OCI-M1 (cell line): Measurements from ENCODE around the gene ZNF879.

Experiments
- DNase-seq: peaks from one replicate; lab custom pipeline; 2025; lab: John Stamatoyannopoulos, UW

The ZNF879 gene

DNA sequence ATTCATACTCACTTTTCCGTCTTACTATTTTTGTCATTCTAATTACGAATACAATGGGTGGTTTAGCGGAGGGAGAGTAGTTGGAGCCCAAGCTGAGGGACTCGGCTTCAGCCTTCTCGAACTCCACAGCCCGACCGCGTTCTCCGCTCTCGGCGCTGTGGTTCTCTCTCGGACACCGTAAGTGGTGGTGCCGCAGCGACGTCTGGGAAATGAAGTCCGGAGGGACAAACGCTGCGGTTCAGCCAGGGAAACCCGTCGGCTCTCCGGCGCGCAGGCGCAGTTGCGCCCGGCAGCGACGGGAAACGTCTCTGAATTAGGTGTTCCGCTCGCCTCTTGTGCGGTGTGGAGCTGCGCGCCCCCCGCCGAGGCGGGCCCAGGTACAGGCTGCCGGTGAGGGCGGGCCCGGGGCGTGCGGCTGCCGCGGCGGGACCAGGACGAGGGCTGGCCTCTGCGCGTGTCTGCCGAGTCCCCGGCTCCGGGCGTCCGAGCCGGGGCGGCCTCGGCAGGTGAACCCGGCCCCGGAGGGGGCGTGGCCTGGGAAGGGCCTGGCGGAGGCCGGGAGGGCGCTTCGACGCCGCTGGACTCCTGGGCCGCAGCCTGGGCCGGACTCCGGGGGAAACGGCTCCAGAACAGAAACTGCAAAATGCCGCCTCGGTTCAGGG is at the start of gene ZNF879:
TSS of gene ZNF879 (plus strand) at position 277 of the 662 bp plus-strand sequence. CDS start 1,201 bp downstream, outside the sequence.
- DNase-seq, result peak; percentile 97

DNA sequence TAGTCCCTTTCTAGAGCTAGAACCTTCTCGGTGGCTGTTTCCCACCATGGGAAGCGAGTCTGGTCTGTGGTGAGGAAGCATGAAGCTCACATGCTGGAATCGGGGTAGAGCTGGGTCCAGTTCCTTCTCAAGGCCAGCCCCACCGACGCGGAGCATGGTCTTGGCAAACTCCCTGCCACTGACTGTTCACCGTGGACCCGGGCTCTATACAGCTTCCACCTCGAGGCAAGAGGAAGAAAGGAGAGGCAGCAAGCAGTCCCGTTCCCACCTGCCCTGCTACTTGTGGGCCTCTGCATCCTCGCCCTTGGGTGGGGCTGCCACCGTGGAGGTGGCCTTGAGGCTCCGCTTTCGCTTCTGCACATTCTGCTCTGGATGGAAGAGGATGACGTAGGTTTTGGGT is 42.2 kb upstream of the ZNF879 start:
- no peak for DNase-seq

DNA sequence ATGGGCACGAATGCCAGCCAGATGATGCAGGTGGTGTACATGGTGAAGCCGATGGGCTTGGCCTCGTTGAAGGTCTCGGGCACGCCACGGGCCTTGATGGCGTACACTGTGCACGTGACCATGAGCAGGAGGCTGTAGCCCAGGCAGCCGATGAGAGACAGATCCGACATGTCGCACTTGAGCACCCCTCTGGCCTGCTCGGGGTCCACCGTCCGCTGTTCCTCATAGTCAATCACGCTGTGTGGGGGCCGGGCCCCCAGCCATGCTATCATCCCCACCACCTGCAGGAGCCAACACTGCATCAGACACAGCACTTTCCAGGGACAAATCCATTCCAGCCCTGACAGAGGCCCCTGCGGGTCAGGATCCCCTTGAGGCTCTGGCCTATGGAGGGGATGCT is 40.7 kb upstream of the ZNF879 start:
- no peak for DNase-seq

DNA sequence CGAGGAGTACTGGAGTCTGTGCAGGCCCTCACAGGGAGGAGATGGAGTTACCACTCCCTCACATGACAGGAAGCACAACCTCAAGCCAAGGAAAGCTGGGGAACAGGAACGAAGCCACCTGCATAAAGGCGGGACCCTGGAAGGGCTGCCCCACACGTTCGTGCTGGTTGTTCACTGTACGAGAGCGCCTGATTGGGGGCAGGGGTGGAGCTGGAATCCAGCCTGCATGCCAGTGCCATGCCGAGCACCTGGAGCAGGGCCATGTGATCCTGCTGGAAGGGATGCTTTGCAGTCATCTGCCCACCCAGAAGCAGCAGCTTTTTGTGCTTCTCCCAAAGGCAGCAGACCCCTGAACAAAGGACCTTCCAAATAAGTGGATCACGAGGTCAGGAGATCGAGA is 39.9 kb upstream of the ZNF879 start:
- no peak for DNase-seq

DNA sequence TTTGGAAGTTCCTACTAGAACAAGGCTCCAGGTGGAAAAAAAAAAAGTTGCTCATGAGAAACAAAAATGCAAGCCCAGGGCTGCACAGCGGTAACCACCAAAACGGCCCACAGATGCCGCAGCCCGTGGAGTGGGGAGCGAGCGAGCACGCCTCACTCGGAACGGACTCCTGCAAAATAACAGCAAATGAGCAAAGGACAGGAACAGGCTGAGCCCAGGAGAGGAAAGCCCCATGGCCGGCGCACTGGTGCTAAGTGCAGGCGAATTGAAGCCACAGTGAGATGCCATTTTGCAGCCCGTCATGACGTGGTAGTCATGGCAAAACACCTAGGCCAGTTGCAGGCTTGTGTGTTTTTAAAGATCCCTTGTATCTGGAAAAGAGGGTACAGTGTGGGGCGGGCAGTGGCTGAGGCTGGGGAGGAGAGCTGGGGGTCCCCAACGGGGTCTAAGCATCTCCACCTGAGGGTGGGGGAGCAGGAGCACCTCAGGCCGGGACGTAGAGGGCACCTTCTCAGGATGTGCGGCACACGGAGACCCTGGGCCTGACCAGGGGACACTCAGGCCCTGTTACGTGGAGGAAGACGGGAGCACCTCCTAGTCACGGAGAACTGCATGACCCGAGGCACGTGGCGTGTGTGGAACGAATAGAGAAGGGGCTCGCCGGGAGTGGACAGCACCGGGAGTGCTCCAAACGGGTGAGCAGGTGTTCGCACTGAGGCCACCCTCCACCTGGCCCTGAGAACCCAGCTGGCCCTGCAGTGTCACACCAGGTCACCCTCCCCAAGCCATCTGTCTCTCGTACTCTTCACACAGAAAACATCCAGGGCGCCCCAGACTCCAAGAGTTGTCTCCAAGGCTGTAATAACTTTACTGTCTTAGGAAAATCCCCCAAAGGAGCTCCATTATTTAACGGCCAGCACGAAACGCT is 39.2 kb upstream of the ZNF879 start:
- DNase-seq, result no peak

DNA sequence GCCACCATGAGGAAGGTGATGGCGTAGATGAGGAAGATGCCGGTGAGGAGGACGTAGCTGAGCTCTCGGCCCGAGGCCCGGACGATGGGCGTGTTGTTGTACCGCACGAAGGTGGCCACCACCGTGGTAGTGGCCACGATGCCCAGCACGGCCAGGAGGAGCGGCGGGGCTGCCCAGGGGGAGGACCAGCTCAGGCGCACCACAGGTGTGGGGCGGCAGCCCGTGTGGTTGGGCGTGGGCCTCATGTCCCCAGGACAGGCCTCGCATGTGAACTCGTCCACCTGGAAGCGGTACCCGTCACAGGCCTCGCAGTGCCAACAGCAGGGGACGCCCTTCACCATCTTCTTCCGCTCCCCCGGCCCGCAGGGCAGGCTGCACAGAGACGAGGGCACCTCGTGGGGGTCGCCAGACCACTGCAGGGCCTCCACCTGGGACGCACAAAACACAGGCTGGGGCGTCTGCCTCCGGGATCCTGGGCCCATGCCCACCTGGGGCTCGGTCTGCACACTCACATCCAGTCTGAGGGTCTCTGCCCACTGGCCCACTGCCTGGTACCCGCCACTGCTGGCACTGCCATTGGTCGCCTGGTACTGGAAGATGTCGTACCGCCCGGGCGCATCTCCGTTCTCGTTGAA is 37.2 kb upstream of the ZNF879 start:
- no peak for DNase-seq

DNA sequence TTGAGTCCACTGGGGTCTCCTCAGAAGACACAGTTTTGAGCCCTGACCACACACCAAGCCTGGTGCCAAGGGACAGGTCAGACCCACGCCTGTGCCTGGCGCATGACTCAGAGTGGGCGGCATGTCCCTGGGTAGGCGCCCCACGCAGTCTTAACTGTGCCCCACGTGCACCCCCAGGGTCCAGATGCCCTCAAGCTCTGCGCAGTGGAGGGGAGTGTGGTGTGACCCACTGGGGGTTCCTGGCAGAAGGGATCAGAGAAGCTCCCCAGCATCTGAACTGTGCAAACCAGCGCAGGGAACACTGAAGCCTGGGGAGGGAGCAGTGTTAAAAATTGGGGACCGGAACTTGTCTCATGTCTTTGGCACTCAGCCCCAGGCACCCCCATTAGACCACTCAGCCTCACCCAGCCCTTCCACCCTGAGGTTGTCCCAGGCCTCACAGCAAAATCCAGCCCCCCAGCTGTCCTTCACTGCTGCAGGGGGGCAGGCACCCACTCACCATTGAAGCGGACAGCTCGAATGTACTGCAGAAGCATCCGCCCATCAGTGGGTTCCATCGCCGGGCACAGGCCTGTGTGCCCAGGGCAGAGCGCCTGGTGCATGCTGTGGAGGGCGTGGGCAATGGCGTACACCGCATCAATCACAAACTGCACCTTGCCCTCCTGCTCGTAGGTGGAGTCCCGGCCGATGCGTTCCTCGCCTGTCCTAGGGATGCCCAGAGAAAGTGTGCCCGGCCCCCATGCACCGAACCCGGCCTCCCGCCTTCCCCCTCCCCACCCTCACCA is 35.0 kb upstream of the ZNF879 start:
- DNase-seq, result no peak

DNA sequence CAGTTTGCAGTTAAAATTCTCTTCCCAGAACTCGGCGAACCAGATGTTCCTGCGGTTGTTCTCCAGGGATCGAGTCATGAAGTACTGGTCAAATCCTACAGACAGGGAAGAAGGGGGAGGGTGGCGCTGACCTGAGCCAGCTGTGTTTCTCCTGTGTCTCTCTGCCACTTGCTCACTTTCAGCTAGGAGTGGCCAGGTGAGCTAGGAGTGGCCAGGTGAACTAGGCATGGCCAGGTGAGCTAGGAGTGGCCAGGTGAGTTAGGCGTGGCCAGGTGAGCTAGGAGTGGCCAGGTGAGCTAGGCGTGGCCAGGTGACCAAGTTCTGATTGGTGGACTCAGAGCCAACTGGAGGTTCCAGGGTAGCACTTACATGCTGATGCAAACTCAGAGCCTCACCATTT is 34.3 kb upstream of the ZNF879 start:
- DNase-seq, result no peak

DNA sequence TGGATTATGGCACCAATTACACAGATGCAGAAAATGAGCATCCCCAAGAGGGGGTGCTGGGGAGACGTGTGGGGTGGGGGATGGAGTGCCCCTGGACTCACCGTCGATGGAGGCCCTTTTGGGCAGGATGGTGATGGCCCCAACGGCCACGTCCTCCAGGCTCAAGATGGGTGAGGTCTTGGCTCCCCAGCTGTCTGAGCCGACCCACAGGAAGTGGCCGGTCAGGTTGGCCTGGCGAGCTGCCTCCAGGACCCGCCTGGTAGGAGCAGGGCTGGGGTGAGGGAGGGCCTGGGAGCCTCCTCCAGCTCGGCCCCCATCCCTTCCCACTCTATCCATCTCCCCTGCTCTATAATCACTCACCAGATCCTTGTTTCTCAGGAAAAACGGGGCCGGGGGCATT is 33.1 kb upstream of the ZNF879 start:
- no peak for DNase-seq

DNA sequence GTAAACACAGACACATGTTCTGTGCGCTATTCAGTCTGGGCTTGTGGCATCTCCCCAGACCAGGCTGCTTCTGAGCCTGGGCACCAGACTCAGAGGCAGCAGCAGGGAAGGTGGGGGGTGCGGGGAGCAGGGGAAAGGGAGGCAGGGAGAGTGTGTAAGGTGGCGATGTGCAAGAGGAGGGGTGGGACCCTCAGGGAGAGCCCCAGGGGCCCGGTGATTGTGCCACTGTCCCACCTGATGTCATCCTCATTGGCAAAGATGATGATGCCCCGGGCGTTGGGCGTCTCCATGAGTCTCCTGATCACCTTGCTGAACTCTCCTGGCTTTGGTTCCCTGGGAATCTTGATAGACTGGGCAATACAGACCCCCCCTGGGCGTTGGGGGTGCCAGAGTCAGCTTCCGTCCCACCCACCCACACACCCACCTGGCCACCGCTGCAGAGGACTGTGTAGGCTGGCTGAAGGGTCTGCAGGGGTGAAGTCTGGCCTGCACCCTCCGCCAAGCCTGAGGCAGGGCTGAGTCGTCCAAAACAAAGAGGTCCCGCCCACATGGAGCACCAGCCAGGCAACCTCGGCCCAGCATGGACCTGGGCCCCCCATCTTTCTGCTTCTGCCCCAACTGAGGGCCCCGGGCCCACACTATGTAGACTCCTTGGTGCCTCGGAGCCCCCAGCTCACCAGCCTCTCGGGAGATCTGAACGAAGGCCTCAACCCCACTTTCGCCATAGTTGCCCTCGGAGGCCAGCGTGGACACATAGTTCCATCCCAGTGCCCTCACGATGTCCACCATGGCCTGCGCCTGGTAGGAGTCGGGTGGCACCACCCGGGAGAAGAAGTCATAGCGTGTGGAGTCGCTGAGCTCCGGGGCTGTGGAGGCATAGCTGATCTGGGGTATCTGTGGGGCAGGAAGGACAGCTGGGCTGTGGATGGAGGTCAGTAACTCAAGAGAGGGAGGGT is 32.1 kb upstream of the ZNF879 start:
- no peak for DNase-seq

DNA sequence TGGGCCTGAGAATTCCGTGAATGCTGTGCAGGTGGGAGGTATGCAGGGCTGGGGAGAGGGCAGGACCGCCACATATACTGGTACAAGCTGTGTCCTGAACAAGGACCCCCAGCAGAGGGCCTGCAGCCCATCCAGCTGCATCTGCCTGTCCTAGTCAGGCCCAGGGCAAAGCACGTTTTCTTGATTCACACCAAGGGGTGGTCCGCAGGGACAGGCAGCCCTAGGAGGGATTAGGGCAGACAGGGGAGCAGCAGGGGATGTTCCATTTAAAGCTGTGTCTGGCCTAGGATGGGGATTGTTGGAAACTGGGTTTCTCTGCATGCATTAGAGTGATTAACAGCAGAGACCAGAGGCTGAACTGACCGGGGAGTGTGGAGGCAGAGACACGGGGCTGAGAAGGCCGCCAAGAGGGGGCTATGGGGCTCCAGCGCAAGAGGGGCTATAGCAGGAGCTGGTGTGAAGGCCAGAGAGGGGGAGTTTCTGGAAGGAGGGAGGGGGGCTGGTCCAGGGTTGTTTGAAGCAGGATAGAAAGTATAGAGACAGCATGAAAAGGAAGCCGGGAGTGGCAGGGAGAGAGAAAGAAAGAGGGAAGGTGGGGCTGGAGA is 31.2 kb upstream of the ZNF879 start:
- no peak for DNase-seq

DNA sequence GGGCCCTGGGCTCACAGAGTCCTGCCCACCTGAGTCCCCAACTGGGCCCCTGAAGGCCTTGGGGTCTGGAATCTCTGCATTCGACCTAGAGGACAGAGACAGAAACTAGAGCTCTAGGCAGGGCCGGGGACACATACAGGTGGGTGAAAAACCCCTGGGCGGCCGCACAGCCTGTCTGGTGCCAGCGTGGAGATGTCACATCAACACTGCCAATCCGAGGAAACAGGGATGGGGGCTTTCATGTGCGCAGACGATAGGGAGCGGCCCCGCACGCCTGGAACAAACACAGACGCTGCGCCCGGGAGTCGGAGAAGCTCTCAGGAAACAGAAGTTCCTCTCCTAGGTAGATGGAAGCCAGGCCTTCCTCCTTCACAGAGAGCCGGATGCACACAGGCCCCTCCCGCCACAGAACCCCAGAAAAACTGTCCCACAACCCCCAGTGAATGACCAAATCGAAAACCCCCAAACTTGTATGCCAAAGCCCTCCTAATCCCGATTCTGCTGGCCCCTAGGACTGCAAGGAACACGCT is 30.3 kb upstream of the ZNF879 start:
- no peak for DNase-seq

DNA sequence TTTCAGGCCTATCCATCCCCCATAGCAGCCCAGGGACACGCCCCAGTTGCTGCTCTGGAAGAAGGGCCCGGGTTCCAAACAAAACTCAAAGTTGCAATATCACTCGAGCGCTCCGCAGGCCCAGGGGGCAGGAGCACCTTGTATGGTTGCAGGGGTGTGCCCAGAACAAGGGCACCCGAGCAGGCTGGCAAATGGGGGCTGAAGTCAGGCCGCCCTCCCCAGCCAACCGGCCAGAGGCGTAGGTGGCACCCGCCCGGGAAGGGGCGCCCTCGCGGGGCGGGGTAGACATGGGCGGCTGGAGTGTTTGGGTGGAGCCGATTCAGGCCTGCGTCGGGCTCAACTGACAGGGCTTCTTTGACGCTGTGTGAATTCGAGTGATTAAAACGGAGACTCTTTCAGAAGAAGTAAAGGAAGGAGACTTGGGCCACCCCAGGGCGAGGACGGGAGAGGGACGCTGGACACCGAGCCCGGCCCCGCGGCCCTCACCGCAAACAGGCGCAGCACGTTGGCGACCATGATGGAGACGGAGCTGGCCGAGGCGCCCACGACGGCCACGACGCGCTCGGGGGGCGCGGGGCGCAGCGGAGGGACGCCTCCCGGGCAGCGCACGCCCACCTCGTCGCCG is 29.5 kb upstream of the ZNF879 start:
- DNase-seq, result no peak

DNA sequence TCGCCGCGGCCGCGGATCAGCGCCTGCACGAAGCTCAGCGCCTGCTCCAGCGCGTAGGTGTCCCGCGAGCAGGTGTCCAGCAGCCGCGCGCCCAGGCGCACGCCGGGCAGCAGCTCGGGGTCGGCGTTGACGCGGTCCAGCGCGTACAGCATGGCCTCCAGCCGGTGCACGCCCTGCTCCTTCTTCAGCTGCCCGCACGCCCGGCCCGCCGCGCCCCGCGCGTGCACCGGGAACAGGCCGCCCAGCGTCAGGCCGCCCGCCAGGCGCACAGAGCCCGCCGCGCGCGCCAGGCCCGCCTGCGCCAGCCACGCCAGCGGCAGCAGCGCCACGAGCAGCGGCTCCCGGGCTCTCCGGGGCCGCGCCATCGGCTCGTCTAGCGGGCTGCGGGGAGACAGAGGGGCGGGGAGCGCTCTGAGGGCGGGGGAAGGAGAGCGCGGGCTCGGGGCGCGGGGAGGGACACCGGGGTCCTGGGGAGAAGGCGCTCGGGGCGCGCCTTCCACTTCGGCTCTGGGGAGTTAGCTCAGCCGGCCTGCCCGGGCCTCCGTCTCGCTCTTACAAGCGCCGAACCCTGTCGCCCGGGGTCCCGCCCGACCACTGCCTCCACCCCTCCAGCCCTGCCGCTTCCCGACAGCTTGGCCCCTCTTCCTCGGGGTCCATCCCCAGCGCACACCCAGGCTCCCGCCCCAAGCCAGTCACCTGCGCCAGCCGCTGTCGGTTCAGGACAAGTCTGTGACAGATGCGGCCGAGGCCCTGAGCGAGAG is 28.8 kb upstream of the ZNF879 start, which contains the start of gene GRM6:
TSS of gene GRM6 (minus strand) at position 741 of the 761 bp plus-strand sequence. CDS start at position 365, 376 bp downstream.
- DNase-seq, result no peak

DNA sequence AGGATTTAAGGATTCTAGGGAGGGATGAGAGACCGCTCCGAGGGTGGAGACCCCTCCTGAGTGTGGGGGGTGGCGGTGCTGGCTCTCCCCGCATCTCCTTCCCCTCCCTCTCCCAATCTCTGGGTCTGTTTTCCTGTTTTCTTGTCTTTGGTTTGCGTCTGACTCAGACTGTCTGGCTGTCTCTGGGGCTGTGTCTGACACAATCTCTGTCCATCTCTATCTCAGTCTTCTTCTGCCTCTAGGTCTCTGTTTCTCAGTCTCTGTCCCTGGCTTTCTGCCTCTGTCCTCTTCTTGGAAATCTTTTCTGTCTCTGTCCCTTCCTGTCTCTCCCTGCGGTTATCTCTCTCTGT is 28.3 kb upstream of the ZNF879 start:
- no peak for DNase-seq

DNA sequence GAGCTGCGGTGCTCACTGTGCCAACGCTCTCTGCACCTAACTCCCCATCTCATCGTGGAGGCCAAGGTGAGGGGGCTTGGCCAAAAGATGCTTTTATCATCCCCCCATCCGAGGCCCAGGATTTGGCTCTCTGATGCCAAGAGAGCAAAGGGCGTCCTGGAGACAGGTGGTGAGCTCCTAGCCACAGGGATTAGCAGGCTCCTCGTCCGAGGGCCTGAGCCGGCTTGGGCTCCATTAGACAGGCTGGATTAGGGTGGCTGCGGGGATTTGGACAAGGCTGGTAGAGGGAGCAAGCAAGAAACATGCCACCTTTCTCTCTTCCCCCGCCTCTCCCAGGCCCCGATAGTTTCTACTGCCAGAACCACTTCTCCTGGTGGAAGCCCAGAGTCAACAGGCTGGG is 27.4 kb upstream of the ZNF879 start:
- DNase-seq, result no peak

DNA sequence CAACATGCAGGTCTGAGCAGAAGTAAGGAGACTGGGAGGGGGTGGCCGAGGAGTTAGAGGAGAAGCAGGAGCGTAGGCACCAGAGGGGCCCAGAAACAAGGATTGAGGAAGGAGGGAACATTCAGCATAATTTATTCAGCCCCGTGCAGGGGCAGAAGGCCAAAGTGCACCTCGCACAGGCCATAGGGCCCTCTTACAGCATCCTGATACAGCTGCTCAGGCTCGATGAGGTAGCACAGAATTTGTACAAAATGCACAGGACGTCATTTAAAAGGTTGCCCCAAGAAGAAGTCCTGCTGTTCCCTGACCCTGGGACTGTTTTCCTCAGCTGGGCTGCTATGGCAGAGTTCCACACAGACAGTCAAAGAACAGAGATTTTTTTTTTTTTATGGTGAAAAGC is 26.4 kb upstream of the ZNF879 start:
- no peak for DNase-seq

DNA sequence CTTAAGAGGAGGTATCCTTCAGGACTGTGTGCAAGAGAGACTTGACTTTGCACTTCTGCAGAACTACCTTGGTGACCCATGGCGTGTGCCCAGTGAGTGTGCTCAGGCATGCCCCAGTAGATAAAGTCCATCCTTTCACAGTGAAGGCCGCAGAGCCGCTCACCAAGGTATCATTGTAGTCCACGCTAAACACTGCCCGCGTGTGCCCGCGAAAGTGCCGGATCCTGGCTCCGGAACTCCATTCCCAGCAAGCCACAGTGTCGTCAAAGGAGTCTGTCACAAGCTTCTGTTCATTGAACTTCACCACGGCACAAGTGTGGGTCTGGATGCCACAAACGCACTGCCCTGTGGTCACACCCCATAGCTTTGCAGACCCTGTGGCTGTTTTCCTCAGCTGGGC is 25.2 kb upstream of the ZNF879 start:
- DNase-seq, result no peak

DNA sequence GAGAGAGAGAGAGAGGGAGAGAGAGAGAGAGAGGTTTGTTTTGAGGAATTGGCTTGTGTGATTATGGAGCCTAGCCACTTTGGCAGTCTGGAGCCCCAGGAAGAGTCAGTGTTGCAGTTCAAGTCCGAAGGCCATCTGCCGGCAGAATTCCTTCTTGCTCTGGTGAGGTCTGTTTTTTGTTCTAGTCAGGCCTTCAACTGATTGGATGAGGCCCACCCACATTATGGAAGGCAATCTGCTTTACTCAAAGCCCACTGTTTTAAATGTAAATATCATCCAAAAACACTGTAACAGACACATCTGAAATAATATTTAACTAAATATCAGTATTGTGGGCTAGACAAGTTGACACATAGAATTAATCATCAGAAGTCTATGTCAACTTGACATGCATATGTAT is 17.0 kb upstream of the ZNF879 start:
- DNase-seq, result no peak
